Measurements from ENCODE around the gene PRMT7.
A peak's percentile ranks its signal among the peaks of the same experiment; 100 is the strongest.

PRMT7 gene

GRCh38 chr16:68356919-68357286, 46.1 kb downstream of the PRMT7 start:
- DNase-seq, result no peak
- in situ Hi-C loops (cut with HindIII; ENCODE audit: low pct_ligation_motif_present, low pct_unique_long_range_greater_than_20kb, low sequenced_read_pairs), result no loop called here

DNA sequence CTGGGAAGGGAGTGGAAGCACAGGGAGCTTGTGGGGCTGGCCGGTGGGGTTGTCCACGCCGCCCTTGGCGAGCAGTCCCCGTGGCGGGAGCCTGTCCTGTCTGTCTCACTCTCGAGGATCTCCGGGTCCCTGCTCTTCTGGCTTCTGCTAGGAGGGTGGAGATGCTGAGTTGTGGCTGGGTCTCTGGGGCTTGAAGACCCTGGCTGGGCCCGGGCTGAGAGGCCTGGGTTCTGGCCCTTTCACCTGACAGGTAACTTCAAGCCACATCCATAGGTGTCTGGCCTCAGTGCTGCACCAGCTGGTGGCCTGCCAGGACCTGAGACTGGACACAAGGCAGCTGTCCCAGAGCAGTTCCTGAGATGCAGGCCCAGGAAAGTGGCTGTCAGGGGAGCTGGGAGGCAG, 46.7 kb downstream of the PRMT7 start:
- DNase-seq, result no peak
- in situ Hi-C loops (cut with HindIII; ENCODE audit: low pct_ligation_motif_present, low pct_unique_long_range_greater_than_20kb, low sequenced_read_pairs), result no loop called here

DNA sequence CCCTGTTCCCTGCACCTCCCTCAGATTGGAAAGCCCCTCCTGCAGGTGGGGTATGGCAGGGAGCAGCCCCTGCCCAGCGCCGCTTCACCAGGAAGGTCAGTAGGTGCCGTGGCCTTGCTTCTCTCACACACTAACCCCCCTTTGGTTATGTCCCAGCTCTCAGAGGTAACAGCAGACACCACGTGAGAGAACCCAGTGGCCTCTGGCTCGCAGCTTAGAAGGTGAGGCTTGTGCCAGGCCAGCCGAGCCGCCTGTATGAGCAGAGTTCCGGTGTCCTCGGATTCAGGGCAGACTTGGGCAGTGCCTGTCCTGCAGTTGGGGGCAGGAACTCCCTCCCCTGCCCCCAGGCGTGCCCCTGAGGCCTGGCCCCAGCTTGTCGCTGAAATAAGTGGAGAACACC, 47.1 kb downstream of the PRMT7 start:
- DNase-seq, result no peak
- in situ Hi-C loops (cut with HindIII; ENCODE audit: low pct_ligation_motif_present, low pct_unique_long_range_greater_than_20kb, low sequenced_read_pairs), result no loop called here

DNA sequence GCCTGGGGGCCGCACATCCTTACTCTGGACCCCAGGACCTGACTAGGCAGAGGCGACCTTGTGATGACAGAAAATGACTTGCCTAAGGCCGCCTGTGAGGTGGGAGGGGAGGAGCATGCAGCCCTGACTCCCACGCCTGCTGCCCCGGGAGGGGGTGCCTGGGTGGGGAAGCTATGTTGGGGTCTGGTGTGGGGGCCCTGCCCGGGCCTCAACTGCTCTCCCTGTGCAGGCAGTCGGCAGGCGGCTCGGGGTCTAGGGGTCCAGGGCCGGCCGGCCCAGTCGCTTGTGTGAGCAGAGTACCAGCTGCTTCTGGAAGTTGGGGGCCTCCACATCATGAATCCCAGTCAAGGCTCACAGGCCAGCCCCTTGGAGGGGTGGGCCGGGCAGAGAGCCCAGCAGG, 48.1 kb downstream of the PRMT7 start:
- in situ Hi-C loops (cut with HindIII; ENCODE audit: low pct_ligation_motif_present, low pct_unique_long_range_greater_than_20kb, low sequenced_read_pairs), result no loop called here
- DNase-seq, result no peak

DNA sequence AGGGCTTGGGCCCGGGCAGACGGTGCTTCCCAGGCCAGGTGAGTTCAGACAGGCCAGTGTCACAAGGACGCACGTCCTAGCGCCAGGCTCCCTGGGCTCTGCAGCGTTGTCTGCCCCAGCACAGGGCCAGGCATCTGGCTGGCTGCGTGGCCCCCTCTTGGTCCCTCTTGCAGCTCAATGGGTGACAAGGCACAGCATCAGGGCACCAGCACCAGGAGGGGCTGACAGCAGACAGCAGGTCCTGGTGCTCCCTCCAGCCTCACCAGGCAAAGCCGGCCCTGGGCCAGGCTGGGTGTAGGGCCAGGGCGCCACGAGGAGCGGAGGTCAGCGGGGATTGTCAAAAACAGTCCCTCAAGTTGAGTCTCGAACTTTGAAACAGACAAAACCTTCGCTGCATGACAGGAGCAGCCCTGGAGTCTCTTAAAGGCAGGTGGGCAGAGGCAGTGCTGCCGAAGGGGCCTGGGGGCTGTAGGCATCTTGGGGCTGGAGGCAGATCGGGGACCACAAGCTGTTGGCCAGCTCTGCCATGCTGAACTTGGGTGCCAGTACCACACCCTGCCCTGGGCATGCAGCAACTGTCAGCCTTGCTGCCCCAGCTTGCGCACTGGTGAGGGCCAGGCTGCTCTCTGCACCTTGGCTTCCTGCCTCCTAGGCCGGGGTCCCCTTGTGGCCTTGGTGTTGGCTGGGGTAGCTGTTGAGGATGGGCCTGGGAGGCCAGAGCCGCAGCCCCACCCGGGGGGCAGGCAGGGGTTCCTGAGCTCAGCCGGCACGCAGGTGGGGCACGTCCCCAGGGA, 48.8 kb downstream of the PRMT7 start:
- DNase-seq, result no peak
- in situ Hi-C loops (cut with HindIII; ENCODE audit: low pct_ligation_motif_present, low pct_unique_long_range_greater_than_20kb, low sequenced_read_pairs), result no loop called here

DNA sequence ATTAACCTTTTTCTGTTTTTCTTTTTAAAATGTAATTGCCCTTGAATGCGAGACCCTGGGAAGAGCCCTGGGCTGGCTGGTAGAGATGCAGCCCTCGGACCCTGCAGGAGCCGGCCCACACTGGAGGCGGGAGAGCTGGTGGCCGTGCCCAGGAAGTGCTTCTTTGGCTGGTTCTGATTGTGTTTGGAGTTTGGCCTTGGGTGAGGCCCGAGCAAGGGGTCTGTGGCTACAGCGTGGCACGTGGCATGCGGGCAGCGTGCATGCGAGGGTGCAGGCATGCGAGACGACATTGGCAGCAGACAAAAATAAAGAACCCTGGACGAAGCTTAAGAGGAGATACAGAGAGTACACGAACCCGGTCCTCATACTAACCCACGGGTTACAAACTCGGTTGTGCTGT, 49.7 kb downstream of the PRMT7 start:
- in situ Hi-C loops (cut with HindIII; ENCODE audit: low pct_ligation_motif_present, low pct_unique_long_range_greater_than_20kb, low sequenced_read_pairs), result no loop called here
- no peak for DNase-seq

GRCh38 chr16:68360956-68361355, 50.1 kb downstream of the PRMT7 start:
- no peak for DNase-seq
- in situ Hi-C loops (cut with HindIII; ENCODE audit: low pct_ligation_motif_present, low pct_unique_long_range_greater_than_20kb, low sequenced_read_pairs), result no loop called here

- no peak for DNase-seq
- in situ Hi-C loops (cut with HindIII; ENCODE audit: low pct_ligation_motif_present, low pct_unique_long_range_greater_than_20kb, low sequenced_read_pairs), result no loop called here
Observed at GRCh38 chr16:68361485-68361884, 50.7 kb downstream of the PRMT7 start.

DNA sequence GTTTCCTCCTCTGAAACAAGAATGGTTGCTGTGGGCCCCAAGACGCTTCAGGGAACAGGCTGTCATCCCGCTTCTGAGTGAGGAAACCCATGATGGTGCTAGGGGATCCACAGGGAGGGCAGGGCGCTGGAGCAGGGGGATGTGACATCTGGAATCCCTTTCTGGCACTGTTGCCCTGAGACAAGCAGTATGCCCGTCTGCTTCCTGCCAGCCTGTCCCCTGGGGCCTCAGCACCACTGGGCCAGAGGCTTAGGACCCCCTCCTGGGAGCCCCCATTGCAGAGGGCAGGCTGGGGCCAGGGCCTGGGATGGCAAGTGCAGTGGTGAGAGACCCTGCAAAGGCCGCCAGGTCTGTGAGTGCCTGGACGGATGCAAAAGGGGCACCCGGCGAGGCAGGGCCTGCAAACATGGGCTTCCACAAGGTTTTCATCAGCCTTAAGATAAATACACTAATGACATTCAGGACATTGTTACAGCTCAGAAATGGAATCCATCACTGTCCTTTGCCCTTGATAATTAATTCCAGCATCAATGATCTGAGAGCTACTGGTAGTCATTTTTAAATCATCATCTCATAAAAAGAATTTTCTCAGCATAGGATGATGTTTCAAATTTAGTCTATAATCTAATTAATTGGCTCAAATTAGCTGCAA, 51.6 kb downstream of the PRMT7 start:
- no peak for DNase-seq

GRCh38 chr16:68362947-68363657, 52.3 kb downstream of the PRMT7 start:
- no peak for DNase-seq
- in situ Hi-C loops (cut with HindIII; ENCODE audit: low pct_ligation_motif_present, low pct_unique_long_range_greater_than_20kb, low sequenced_read_pairs), result no loop called here

More for the DNA sequence above, 51.6 kb downstream of the PRMT7 start:
- in situ Hi-C loops (cut with HindIII; ENCODE audit: low pct_ligation_motif_present, low pct_unique_long_range_greater_than_20kb, low sequenced_read_pairs), result no loop called here

- in situ Hi-C loops (cut with HindIII; ENCODE audit: low pct_ligation_motif_present, low pct_unique_long_range_greater_than_20kb, low sequenced_read_pairs), result no loop called here
- no peak for DNase-seq
Observed at GRCh38 chr16:68363658-68364521, 53.1 kb downstream of the PRMT7 start.

DNA sequence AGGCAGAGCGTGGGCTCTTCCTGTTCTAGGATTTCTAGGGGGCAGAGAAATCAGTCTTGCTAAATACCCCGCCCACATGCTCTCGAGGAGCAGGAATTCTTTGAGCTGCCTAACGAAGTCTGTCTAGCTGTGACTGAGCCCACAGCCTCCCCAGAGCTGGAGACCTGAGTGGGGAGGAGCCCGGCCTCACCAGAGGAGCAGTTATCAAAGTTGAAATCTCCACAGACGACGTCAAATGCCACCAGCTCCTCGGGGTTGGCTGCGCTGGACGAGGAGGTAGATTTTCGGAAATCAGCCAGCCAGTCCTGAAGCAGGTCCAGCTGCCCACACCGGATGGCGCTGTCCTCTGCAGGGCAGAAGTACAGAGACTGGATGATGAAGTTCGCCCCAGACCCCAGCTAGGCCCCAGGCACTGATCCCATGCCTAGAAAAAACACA, 53.8 kb downstream of the PRMT7 start:
- no peak for DNase-seq
- in situ Hi-C loops (cut with HindIII; ENCODE audit: low pct_ligation_motif_present, low pct_unique_long_range_greater_than_20kb, low sequenced_read_pairs), result no loop called here

DNA sequence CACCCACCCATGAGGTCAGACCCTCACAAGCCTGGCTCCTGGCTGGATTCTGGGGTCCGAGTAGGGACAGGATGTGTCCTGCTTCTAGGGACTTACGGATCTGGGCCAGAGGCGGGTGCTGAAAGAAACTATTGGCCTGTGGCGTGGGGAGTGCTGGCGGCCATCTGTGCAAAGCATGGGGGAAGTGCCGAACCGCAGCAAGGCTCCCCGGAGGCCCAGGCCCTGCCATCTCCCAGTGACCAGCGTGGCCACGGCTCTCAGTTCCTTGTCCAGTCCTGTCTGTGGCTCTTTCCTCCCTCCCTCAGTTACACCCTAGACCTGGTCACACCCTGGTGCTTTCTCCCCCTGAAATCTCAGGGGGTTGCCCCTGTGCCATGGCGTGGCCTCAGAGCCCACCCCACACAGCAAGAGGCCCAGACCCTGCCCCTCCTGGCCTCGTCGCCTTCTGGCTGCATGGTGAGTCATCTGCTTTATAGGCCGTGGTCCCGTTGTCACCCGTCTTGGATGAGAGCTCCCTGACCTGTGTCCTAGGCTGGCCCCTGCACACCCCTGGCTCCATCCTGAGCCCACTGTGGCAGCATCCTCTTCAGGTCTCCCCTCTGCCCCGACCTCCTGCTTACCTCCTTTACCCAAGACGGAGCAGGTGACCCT, 54.5 kb downstream of the PRMT7 start:
- no peak for DNase-seq
- in situ Hi-C loops (cut with HindIII; ENCODE audit: low pct_ligation_motif_present, low pct_unique_long_range_greater_than_20kb, low sequenced_read_pairs), result no loop called here

- DNase-seq, result no peak
- in situ Hi-C loops (cut with HindIII; ENCODE audit: low pct_ligation_motif_present, low pct_unique_long_range_greater_than_20kb, low sequenced_read_pairs), result no loop called here
Observed at GRCh38 chr16:68366062-68366461, 55.2 kb downstream of the PRMT7 start.

DNA sequence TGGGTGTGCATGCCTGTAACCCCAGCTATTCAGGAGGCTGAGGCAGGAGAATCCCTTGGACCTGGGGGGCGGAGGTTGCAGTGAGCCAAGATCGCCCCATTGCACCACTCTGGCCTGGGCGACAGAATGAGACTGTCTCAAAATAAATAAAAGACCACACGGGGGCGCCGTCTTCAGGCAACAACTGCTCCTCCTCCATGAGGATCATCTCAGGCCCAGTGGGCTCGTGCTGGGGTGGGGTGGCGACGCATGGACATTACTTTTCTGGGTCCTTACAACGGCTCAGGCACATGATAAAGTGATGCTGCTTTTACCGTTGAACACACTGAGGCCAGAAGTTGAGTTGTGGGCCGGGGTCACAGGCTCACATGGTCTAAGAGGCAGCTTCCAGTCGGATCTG, 56.2 kb downstream of the PRMT7 start:
- DNase-seq, result peak; percentile 39
- in situ Hi-C loops (cut with HindIII; ENCODE audit: low pct_ligation_motif_present, low pct_unique_long_range_greater_than_20kb, low sequenced_read_pairs), result no loop called here

- DNase-seq, result no peak
- in situ Hi-C loops (cut with HindIII; ENCODE audit: low pct_ligation_motif_present, low pct_unique_long_range_greater_than_20kb, low sequenced_read_pairs), result no loop called here
Observed at GRCh38 chr16:68367440-68367839, 56.6 kb downstream of the PRMT7 start.

DNA sequence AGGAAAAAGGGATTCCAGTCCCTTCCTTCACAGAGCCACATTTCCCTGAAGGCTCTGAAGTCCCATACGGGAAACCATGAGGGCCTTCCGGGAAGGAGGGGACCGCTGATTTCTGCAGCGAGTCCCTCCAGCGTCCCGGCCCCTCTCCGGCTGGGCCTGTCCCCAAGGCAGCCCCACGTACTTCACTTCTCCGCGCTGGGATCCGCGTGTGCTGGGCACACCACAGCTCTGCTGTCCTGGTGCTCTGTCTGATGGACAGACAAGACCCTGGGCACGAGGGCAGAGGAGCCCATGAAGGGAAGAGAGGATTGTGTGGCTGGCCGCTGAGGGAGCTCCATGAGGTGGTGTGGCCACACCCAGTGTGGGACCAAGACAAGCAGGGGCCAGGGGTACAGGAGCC, 57.1 kb downstream of the PRMT7 start:
- in situ Hi-C loops (cut with HindIII; ENCODE audit: low pct_ligation_motif_present, low pct_unique_long_range_greater_than_20kb, low sequenced_read_pairs), result no loop called here
- no peak for DNase-seq

- in situ Hi-C loops (cut with HindIII; ENCODE audit: low pct_ligation_motif_present, low pct_unique_long_range_greater_than_20kb, low sequenced_read_pairs), result no loop called here
- DNase-seq, result no peak
Observed at GRCh38 chr16:68368301-68368888, 57.6 kb downstream of the PRMT7 start.
